ENCODE data around the gene SP6. TPM values are rescaled to one million over a fixed set of nuclear protein-coding genes. Genes with fewer than 3 reads are reported as not detected.

Gene SP6
- total RNA-seq, 1 donor from 2014 or later = 0.05 TPM

DNA sequence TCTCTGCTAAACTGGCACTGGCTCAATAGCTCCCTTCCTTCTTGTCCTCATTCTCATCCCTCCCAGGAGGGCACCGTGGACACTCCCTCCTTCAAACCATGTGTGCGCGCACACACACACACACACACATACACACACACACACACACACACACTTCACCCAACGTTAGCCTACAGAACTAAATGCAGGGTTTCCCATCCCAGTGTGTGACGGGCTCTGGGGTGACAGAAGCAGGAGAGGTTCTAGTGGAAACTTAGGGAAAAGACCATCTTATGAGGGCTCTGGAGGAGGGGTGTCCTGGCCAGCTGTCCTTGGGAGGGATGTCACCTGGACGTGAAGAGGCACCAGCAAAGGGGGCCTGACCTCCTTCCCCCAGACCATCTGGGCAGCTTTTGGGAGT is 49.1 kb downstream of the SP6 start:
- H3K9me3 Mint-ChIP-seq = no peaks in the 10 kb centered on the region
- H3K36me3 Mint-ChIP-seq (ENCODE audit: low read depth) = no peaks in the 10 kb centered on the region
- H3K4me3 Mint-ChIP-seq = no peak overlapping the region
- H3K27me3 Mint-ChIP-seq = peaks cover 7% of the 10 kb centered on the region
- no peak for DNase-seq
- peaks cover 3% of the 10 kb centered on the region for H3K4me1 Mint-ChIP-seq
- H3K27ac Mint-ChIP-seq = no peak overlapping the region
- intact Hi-C loops (cut with micrococcal nuclease) = loop anchor here (1.0 to 2.0 kb wide), 3 partner anchors 25 to 138 kb away; no protein-coding TSS in a partner anchor

- H3K4me3 Mint-ChIP-seq = no peak overlapping the region
- peaks cover 3% of the 10 kb centered on the region for H3K4me1 Mint-ChIP-seq
- peaks cover 7% of the 10 kb centered on the region for H3K27me3 Mint-ChIP-seq
- no peaks in the 10 kb centered on the region for H3K9me3 Mint-ChIP-seq
- H3K36me3 Mint-ChIP-seq (ENCODE audit: low read depth) = no peaks in the 10 kb centered on the region
- H3K27ac Mint-ChIP-seq = no peak overlapping the region
- DNase-seq = no peak
- intact Hi-C loops (cut with micrococcal nuclease) = no loop called here
These were observed 49.7 kb downstream of the SP6 start for GRCh38 chr17:47801176-47801765.

- no peak overlapping the region for H3K27ac Mint-ChIP-seq
- intact Hi-C loops (cut with micrococcal nuclease) = no loop called here
- no peaks in the 10 kb centered on the region for H3K9me3 Mint-ChIP-seq
- H3K36me3 Mint-ChIP-seq (ENCODE audit: low read depth) = no peaks in the 10 kb centered on the region
- H3K4me3 Mint-ChIP-seq = no peak overlapping the region
- H3K27me3 Mint-ChIP-seq = peaks cover 7% of the 10 kb centered on the region
- peaks cover 3% of the 10 kb centered on the region for H3K4me1 Mint-ChIP-seq
- no peak for DNase-seq
These were observed 50.3 kb downstream of the SP6 start for GRCh38 chr17:47800686-47801085.

- H3K4me1 Mint-ChIP-seq = peaks cover 3% of the 10 kb centered on the region
- intact Hi-C loops (cut with micrococcal nuclease) = no loop called here
- H3K4me3 Mint-ChIP-seq = no peak overlapping the region
- H3K9me3 Mint-ChIP-seq = no peaks in the 10 kb centered on the region
- no peaks in the 10 kb centered on the region for H3K36me3 Mint-ChIP-seq (ENCODE audit: low read depth)
- DNase-seq = peak; percentile 58
- no peak overlapping the region for H3K27ac Mint-ChIP-seq
- peaks cover 28% of the 10 kb centered on the region for H3K27me3 Mint-ChIP-seq
These were observed 53.2 kb downstream of the SP6 start for GRCh38 chr17:47797797-47798196.

Other genes starting within 250 kb of the SP6 start
- 727 and 736 TPM in 2 replicates for gene KPNB1, start 201.2 kb downstream of the SP6 start, total RNA-seq
- 9.3 and 10.9 TPM in 2 replicates for gene TBKBP1, start 157.0 kb downstream of the SP6 start, total RNA-seq
- 63.0 and 66.4 TPM in 2 replicates for gene TBX21, start 117.9 kb downstream of the SP6 start, total RNA-seq
- 18.1 and 18.4 TPM in 2 replicates for gene OSBPL7, start 29.4 kb downstream of the SP6 start, total RNA-seq
- gene MRPL10, start 19.6 kb downstream of the SP6 start, total RNA-seq = 55.0 and 58.3 TPM in 2 replicates
- gene LRRC46, start 19.5 kb downstream of the SP6 start, total RNA-seq = 0.33 and 0.44 TPM in 2 replicates
- gene SCRN2, start 9.9 kb downstream of the SP6 start, total RNA-seq = 24.3 and 24.8 TPM in 2 replicates
- gene SP2, start 45.1 kb upstream of the SP6 start, total RNA-seq = 18.3 and 21.7 TPM in 2 replicates
- 61.5 and 69.4 TPM in 2 replicates for gene PNPO, start 90.4 kb upstream of the SP6 start, total RNA-seq
- gene PRR15L, start 106.7 kb upstream of the SP6 start, total RNA-seq = not detected in 2 replicates
- gene CDK5RAP3, start 120.0 kb upstream of the SP6 start, total RNA-seq = 192 and 202 TPM in 2 replicates
- 4.4 and 4.5 TPM in 2 replicates for gene COPZ2, start 186.6 kb upstream of the SP6 start, total RNA-seq
- 85.2 and 93.1 TPM in 2 replicates for gene NFE2L1, start 197.2 kb upstream of the SP6 start, total RNA-seq